Neural progenitor cell (in vitro differentiated cells): Measurements from ENCODE around the gene EYA3.

Experiments used
- EZH2 ChIP-seq: fragments of 200-600 bp; sonication (generic); IDR thresholded peaks from 2 replicates; pipeline ENCODE4 v1.6.1; 2017; ENCODE audit warnings: antibody characterized with exemption, mild to moderate bottlenecking, moderate library complexity
- EZH2phosphoT487 ChIP-seq: fragments of 200-600 bp; sonication (generic); IDR thresholded peaks from 2 replicates; pipeline ENCODE4 v1.6.1; 2017; ENCODE audit warnings: antibody characterized with exemption

DNA sequence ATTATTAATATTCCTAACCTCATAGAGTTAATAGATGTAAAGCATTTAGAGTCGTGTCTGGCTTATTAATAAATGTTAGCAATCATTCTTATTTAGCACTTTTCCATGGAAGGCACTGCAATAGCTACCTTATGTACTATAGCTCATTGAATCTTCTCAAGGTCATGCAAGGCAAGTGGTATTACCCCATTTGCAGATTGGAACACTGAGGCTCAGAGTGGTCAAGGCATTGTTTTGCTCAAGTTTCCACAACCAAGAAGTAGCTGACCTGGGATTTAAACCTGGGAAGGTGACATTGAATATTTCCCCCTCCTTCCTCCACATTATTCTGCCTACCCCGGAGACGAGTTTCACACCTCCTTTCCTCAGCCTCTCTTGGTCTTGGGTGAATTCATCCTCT, 37.8 kb upstream of the EYA3 start:
- TF ChIP-seq EZH2 (no peak), EZH2phosphoT487 (no peak)
